Smooth muscle cell (in vitro differentiated cells): ENCODE measurements around the gene RNF44. TPM values are rescaled to one million over a fixed set of nuclear protein-coding genes. Genes with fewer than 3 reads are reported as not detected.

Source experiments
- DNase-seq: peaks from one replicate; lab custom pipeline; 2025; ENCODE audit not compliant: unreplicated experiment; lab: John Stamatoyannopoulos, UW
- H2AFZ ChIP-seq: fragments of 200-600 bp; sonication (generic); 2 replicates; pipeline ENCODE4 v1.6.0; 2016; ENCODE audit warnings: antibody characterized with exemption, low read depth, mild to moderate bottlenecking
- H3F3A ChIP-seq: fragments of 200-600 bp; sonication (generic); 2 replicates; pipeline ENCODE4 v1.6.0; 2017; ENCODE audit warnings: antibody characterized with exemption, low read depth
- H3K27ac ChIP-seq: fragments of 200-600 bp; sonication (generic); 2 replicates; pipeline ENCODE4 v1.5.1; 2016; ENCODE audit warnings: low read depth, mild to moderate bottlenecking
- H3K27me3 ChIP-seq: fragments of 200-600 bp; sonication (generic); 2 replicates; pipeline ENCODE4 v1.6.1; 2016; ENCODE audit warnings: low read depth, mild to moderate bottlenecking
- H3K36me3 ChIP-seq: fragments of 200-600 bp; sonication (generic); 2 replicates; pipeline ENCODE4 v1.5.1; 2016; ENCODE audit warnings: low read depth
- H3K4me1 ChIP-seq: fragments of 200-600 bp; sonication (generic); 2 replicates; pipeline ENCODE4 v1.5.1; 2016; ENCODE audit warnings: low read depth
- H3K4me2 ChIP-seq: fragments of 200-600 bp; sonication (generic); 2 replicates; pipeline ENCODE4 v1.6.0; 2016; ENCODE audit warnings: mild to moderate bottlenecking
- H3K4me3 ChIP-seq: fragments of 200-600 bp; sonication (generic); 2 replicates; pipeline ENCODE4 v1.5.1; 2016; ENCODE audit warnings: mild to moderate bottlenecking
- H3K79me2 ChIP-seq: fragments of 200-600 bp; sonication (generic); 2 replicates; pipeline ENCODE4 v1.6.0; 2016; ENCODE audit warnings: low read depth, mild to moderate bottlenecking
- H3K9ac ChIP-seq: fragments of 200-600 bp; sonication (generic); 2 replicates; pipeline ENCODE4 v1.6.0; 2016; ENCODE audit warnings: low read depth
- H3K9me3 ChIP-seq: fragments of 200-600 bp; sonication (generic); replicated peaks from 2 replicates; pipeline ENCODE4 v1.5.1; 2016; ENCODE audit warnings: low read depth
- H4K20me1 ChIP-seq: fragments of 200-600 bp; sonication (generic); 2 replicates; pipeline ENCODE4 v1.6.0; 2016; ENCODE audit warnings: low read depth
- CTCF ChIP-seq: fragments of 200-600 bp; sonication (generic); IDR thresholded peaks from 2 replicates; pipeline ENCODE4 v1.5.1; 2017; ENCODE audit warnings: borderline replicate concordance, mild to moderate bottlenecking, antibody characterized with exemption; ENCODE audit not compliant: insufficient read depth, poor library complexity, severe bottlenecking
- WGBS: methylation state at CpG from one replicate; pipeline ENCODE4 v1.1.7; 2016; ENCODE audit warnings: low lambda C conversion rate; 5-methylcytosine and 5-hydroxymethylcytosine counted together
- polyA plus RNA-seq: library from polyadenylated mRNA; unstranded; fragments of >200 nt; fragmentation: Nextera tagmentation; extraction: Ambion mirVana; gene quantifications from 2 replicates; pipeline ENCODE4 v1.2.1, GENCODE V29; 2016
- total RNA-seq: library from RNA; depleted of rRNA; stranded (reverse); fragments of >200 nt; gene quantifications from 2 replicates; pipeline ENCODE4 v1.2.3, GENCODE V29; 2014

RNF44 gene
- total and polyA plus RNA-seq, 2 experiments from 2014 or later: 5.7 to 6.8 TPM

- Histone ChIP-seq H3K27ac (no peak overlapping the region), H3K9ac (no peak overlapping the region), H3F3A (no peaks in the 10 kb centered on the region), H3K36me3 (peaks cover 22% of the 10 kb centered on the region), H3K4me1 (no peaks in the 10 kb centered on the region), H3K79me2 (no peaks in the 10 kb centered on the region), H3K27me3 (no peaks in the 10 kb centered on the region), H3K9me3 (no peaks in the 10 kb centered on the region), H3K4me2 (no peak overlapping the region), H3K4me3 (no peak overlapping the region), H2AFZ (no peak overlapping the region), H4K20me1 (no peaks in the 10 kb centered on the region)
- no peak for DNase-seq
- no peak for TF ChIP-seq CTCF
- WGBS: 92% methylated on average over 5 of the region's 5 CpGs
Measured at GRCh38 chr5:176503496-176503895, 33.7 kb downstream of the RNF44 start.

GRCh38 chr5:176501333-176501732 is 35.9 kb downstream of the RNF44 start:
- H3K79me2 ChIP-seq: no peaks in the 10 kb centered on the region
- no peaks in the 10 kb centered on the region for H3K27me3 ChIP-seq
- H3K27ac ChIP-seq: no peak overlapping the region
- no peak overlapping the region for H3K9ac ChIP-seq
- WGBS: 100% methylated on average over 1 of the region's 1 CpG
- H3K36me3 ChIP-seq: peaks cover 20% of the 10 kb centered on the region
- TF ChIP-seq CTCF: no peak
- no peak overlapping the region for H2AFZ ChIP-seq
- H3K9me3 ChIP-seq: no peaks in the 10 kb centered on the region
- no peak overlapping the region for H3K4me3 ChIP-seq
- no peaks in the 10 kb centered on the region for H3F3A ChIP-seq
- no peak overlapping the region for H3K4me2 ChIP-seq
- no peaks in the 10 kb centered on the region for H3K4me1 ChIP-seq
- no peak for DNase-seq
- no peaks in the 10 kb centered on the region for H4K20me1 ChIP-seq

- Histone ChIP-seq H3K79me2 (no peaks in the 10 kb centered on the region), H3K9me3 (no peaks in the 10 kb centered on the region), H3K9ac (no peak overlapping the region), H3K4me1 (no peaks in the 10 kb centered on the region), H4K20me1 (no peaks in the 10 kb centered on the region), H3K4me3 (no peak overlapping the region), H2AFZ (no peak overlapping the region), H3K4me2 (no peak overlapping the region), H3F3A (no peaks in the 10 kb centered on the region), H3K36me3 (peaks cover 20% of the 10 kb centered on the region), H3K27ac (no peak overlapping the region), H3K27me3 (no peaks in the 10 kb centered on the region)
- WGBS: 97% methylated on average over 3 of the region's 3 CpGs
- no peak for DNase-seq
- TF ChIP-seq CTCF: no peak
Measured at GRCh38 chr5:176500511-176500910, 36.7 kb downstream of the RNF44 start.

GRCh38 chr5:176499273-176499672 is 37.9 kb downstream of the RNF44 start:
- no peak overlapping the region for H3K4me3 ChIP-seq
- no peak overlapping the region for H2AFZ ChIP-seq
- H3K79me2 ChIP-seq: no peaks in the 10 kb centered on the region
- H3K9ac ChIP-seq: no peak overlapping the region
- no peak overlapping the region for H3K4me2 ChIP-seq
- no peaks in the 10 kb centered on the region for H3K9me3 ChIP-seq
- H3K36me3 ChIP-seq: peaks cover 21% of the 10 kb centered on the region
- H3K27ac ChIP-seq: no peak overlapping the region
- no peaks in the 10 kb centered on the region for H3K27me3 ChIP-seq
- no peaks in the 10 kb centered on the region for H3K4me1 ChIP-seq
- WGBS: 99% methylated on average over 5 of the region's 5 CpGs
- H3F3A ChIP-seq: no peaks in the 10 kb centered on the region
- TF ChIP-seq CTCF: no peak
- DNase-seq: no peak
- H4K20me1 ChIP-seq: peaks cover under 1% of the 10 kb centered on the region
